ENCODE data around the gene EFHC2. TPM values are rescaled to one million over a fixed set of nuclear protein-coding genes. Genes with fewer than 3 reads are reported as not detected.

The EFHC2 gene
- total RNA-seq, 1 experiment from 2014 or later, result 1.1 TPM

DNA sequence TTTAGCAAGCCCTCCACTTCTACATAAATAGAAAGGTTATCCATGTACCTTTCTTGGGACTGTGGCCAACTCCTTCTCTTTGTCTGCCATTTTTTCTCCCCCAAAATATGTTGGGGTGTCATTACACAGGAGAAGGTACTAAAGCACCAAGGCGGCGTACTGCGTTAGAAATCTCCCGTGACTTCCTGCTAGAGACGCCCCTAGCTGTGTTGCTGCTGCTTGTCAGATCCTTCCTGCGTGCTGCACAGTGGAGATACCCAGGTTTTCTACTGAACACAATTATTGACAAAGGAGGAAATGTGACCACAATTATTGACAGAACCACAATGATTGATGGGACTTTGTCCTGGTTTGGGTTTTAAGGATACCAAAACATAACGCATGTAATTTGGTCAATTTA, 97.7 kb downstream of the EFHC2 start:
- H2BK15ac ChIP-seq (ENCODE audit: low read depth, low read length), result no peak overlapping the region
- Mint-ChIP-seq H3K9me3 (peaks cover 63 to 65% of the 10 kb centered on the region in 2 experiments), H3K4me3 (no peak overlapping the region), H3K27me3 (ENCODE audit: low read depth) (no peaks in the 10 kb centered on the region; the same call in 1 of the 2 replicates), H3K27ac (no peak overlapping the region), H3K36me3 (ENCODE audit: insufficient read depth in 1 of 3, low read depth in 3 of 3) (no peaks in the 10 kb centered on the region; a peak in 2 of 7 replicates), H3K4me1 (peaks cover 19 to 23% of the 10 kb centered on the region in 2 experiments)
- H2AFZ ChIP-seq (ENCODE audit: low read length), result no peak overlapping the region
- H3K9me3 ChIP-seq (ENCODE audit: control insufficient read depth, low read depth, low read length), result peaks cover 36% of the 10 kb centered on the region
- no peaks in the 10 kb centered on the region for H3K79me2 ChIP-seq (ENCODE audit: insufficient read depth, low read length)
- H3K23me2 ChIP-seq (ENCODE audit: insufficient read length, low read depth, low read length, poor library complexity, severe bottlenecking), result no peaks in the 10 kb centered on the region
- H4K8ac ChIP-seq (replicated peaks; ENCODE audit: insufficient read length, low read depth, low read length), result no peak overlapping the region
- TF ChIP-seq, protein P1, sequence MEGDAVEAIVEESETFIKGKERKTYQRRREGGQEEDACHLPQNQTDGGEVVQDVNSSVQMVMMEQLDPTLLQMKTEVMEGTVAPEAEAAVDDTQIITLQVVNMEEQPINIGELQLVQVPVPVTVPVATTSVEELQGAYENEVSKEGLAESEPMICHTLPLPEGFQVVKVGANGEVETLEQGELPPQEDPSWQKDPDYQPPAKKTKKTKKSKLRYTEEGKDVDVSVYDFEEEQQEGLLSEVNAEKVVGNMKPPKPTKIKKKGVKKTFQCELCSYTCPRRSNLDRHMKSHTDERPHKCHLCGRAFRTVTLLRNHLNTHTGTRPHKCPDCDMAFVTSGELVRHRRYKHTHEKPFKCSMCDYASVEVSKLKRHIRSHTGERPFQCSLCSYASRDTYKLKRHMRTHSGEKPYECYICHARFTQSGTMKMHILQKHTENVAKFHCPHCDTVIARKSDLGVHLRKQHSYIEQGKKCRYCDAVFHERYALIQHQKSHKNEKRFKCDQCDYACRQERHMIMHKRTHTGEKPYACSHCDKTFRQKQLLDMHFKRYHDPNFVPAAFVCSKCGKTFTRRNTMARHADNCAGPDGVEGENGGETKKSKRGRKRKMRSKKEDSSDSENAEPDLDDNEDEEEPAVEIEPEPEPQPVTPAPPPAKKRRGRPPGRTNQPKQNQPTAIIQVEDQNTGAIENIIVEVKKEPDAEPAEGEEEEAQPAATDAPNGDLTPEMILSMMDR (conservative IDR thresholded peaks at IDR 0.05), result no peak
- H3K27me3 ChIP-seq (ENCODE audit: insufficient read depth, low read length), result no peaks in the 10 kb centered on the region
- no peak overlapping the region for H3K4me2 ChIP-seq (ENCODE audit: insufficient read depth, insufficient read length, low read length)
- no peak overlapping the region for H2BK5ac ChIP-seq (ENCODE audit: insufficient read length, low read length)
- no peaks in the 10 kb centered on the region for H4K20me1 ChIP-seq (ENCODE audit: control insufficient read depth, insufficient read depth, insufficient read length)
- no peak overlapping the region for H4K91ac ChIP-seq (ENCODE audit: insufficient read length, low read depth, low read length)
- H3K14ac ChIP-seq (ENCODE audit: insufficient read depth, low read length), result no peak overlapping the region
- H4K5ac ChIP-seq (ENCODE audit: insufficient read length, low read depth, low read length), result no peak overlapping the region
- no peak overlapping the region for H3K23ac ChIP-seq (ENCODE audit: insufficient read length, low read depth, low read length)
- no peaks in the 10 kb centered on the region for H3K79me1 ChIP-seq (ENCODE audit: insufficient read depth, low read depth, low read length, poor library complexity, severe bottlenecking)
- no peak overlapping the region for H2BK12ac ChIP-seq (ENCODE audit: insufficient read length, low read depth, low read length)
- H3K9ac ChIP-seq (ENCODE audit: extremely low read depth, insufficient read length, low read length), result no peak overlapping the region
- no peak overlapping the region for H3T11ph ChIP-seq (ENCODE audit: low read length)
- no peak overlapping the region for H2BK120ac ChIP-seq (ENCODE audit: low read depth, low read length, poor library complexity, severe bottlenecking)
- no peaks in the 10 kb centered on the region for H3K4me1 ChIP-seq (ENCODE audit: insufficient read depth, low read length)
- WGBS (ENCODE audit: extremely low coverage, insufficient read length, low lambda C conversion rate), result no CpG with 5 or more reads among the region's 7 CpGs
- no peak overlapping the region for H3K27ac ChIP-seq (ENCODE audit: insufficient read length, low read depth, low read length)
- no peak overlapping the region for H2BK20ac ChIP-seq (ENCODE audit: low read depth, low read length, poor library complexity, severe bottlenecking)
- H2AK5ac ChIP-seq (ENCODE audit: insufficient read length, low read length), result no peak overlapping the region
- no peak overlapping the region for H3K18ac ChIP-seq (ENCODE audit: insufficient read length, low read depth, low read length)
- no peak overlapping the region for H3K4ac ChIP-seq (ENCODE audit: low read depth, low read length)
- no peak for DNase-seq
- no peak overlapping the region for H3K56ac ChIP-seq (ENCODE audit: insufficient read length, low read depth, low read length)
